Breast epithelium (tissue), 3 donors: ENCODE results near the gene ITGA6.

ENCODE experiments used
- POLR2A ChIP-seq: fragments of 450-650 bp; IDR thresholded peaks from one replicate; pipeline ENCODE4 v1.6.1; 2016; ENCODE audit warnings: antibody characterized with exemption, mild to moderate bottlenecking, moderate library complexity
- TF ChIP-seq, protein P1 (sequence below), 3 donors: fragments of 450-650 bp; IDR thresholded peaks; one replicate each; pipeline ENCODE4 v1.5.1; 2016 to 2017; ENCODE audit warnings: antibody characterized with exemption in 3 of 3, mild to moderate bottlenecking in 3 of 3, moderate library complexity in 3 of 3

DNA sequence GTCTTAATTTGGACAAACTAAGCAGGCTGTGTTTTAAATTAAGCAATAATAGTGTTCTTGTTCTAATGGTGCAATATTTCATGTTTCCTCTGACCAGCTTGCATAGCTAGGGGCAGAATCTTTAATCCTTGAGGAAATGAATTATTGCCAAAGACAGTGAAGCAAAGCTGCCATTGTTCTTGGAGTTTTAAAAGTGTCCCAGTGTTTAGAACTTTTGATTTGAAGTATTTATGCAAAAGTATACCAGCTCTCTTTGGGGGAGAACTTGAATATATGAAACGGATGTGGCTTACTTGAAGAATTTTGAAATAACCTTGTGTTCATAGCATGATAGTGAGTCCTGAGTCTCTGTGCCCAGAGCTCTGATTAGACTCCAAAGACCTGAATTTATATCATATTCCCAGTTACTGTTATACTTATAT lies 33.4 kb downstream of the ITGA6 start:
- TF ChIP-seq, protein P1, sequence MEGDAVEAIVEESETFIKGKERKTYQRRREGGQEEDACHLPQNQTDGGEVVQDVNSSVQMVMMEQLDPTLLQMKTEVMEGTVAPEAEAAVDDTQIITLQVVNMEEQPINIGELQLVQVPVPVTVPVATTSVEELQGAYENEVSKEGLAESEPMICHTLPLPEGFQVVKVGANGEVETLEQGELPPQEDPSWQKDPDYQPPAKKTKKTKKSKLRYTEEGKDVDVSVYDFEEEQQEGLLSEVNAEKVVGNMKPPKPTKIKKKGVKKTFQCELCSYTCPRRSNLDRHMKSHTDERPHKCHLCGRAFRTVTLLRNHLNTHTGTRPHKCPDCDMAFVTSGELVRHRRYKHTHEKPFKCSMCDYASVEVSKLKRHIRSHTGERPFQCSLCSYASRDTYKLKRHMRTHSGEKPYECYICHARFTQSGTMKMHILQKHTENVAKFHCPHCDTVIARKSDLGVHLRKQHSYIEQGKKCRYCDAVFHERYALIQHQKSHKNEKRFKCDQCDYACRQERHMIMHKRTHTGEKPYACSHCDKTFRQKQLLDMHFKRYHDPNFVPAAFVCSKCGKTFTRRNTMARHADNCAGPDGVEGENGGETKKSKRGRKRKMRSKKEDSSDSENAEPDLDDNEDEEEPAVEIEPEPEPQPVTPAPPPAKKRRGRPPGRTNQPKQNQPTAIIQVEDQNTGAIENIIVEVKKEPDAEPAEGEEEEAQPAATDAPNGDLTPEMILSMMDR (IDR thresholded peaks at IDR 0.05) = no peak
- TF ChIP-seq POLR2A = no peak
